Neuronal stem cell (in vitro differentiated cells): ENCODE data around the gene ARHGAP24.

Experiments used
- DNase-seq: peaks from one replicate; pipeline ENCODE4 v3.0.0-alpha.2; 2013; ENCODE audit warnings: low spot score
- H2AFZ ChIP-seq: one replicate; pipeline ENCODE4 v1.6.1; 2013; ENCODE audit warnings: mild to moderate bottlenecking, low read length, inconsistent platforms
- H2AK5ac ChIP-seq: 2 replicates; pipeline ENCODE4 v1.6.1; 2013; ENCODE audit warnings: low read depth, mild to moderate bottlenecking, inconsistent platforms, low read length, moderate library complexity, mixed read lengths
- H2BK120ac ChIP-seq: 2 replicates; pipeline ENCODE4 v1.6.1; 2013; ENCODE audit warnings: low read depth, mild to moderate bottlenecking, inconsistent platforms, low read length, moderate library complexity, mixed read lengths
- H2BK12ac ChIP-seq: one replicate; pipeline ENCODE4 v1.6.1; 2013; ENCODE audit warnings: low read length, inconsistent platforms
- H2BK15ac ChIP-seq: 2 replicates; pipeline ENCODE4 v1.6.1; 2013; ENCODE audit warnings: mild to moderate bottlenecking, low read length, inconsistent platforms, mixed read lengths
- H2BK5ac ChIP-seq: one replicate; pipeline ENCODE4 v1.6.1; 2013; ENCODE audit warnings: inconsistent platforms, mild to moderate bottlenecking, low read length, moderate library complexity
- H3K14ac ChIP-seq: one replicate; pipeline ENCODE4 v1.6.1; 2013; ENCODE audit warnings: low read length, inconsistent platforms
- H3K18ac ChIP-seq: 2 replicates; pipeline ENCODE4 v1.6.1; 2013; ENCODE audit warnings: low read length, inconsistent platforms
- H3K23ac ChIP-seq: 2 replicates; pipeline ENCODE4 v1.6.1; 2013; ENCODE audit warnings: low read depth, mild to moderate bottlenecking, mixed read lengths, low read length, inconsistent platforms; ENCODE audit not compliant: poor library complexity
- H3K27ac ChIP-seq: replicated peaks from 3 replicates; pipeline ENCODE4 v1.5.1; 2013; ENCODE audit warnings: low read length, inconsistent platforms
- H3K27me3 ChIP-seq, 3 experiments: 2 replicates each; pipeline ENCODE4 v1.6.1; 2013; ENCODE audit warnings: low read length in 3 of 3, mild to moderate bottlenecking in 2 of 3, inconsistent platforms in 1 of 3, low read depth in 1 of 3, mixed read lengths in 1 of 3, moderate library complexity in 1 of 3; ENCODE audit not compliant: control insufficient read depth in 3 of 3, insufficient read depth in 3 of 3
- H3K36me3 ChIP-seq, 2 donors: replicated peaks in 1 of 2; 2 replicates each; pipeline ENCODE4 v1.6.1; 2013; ENCODE audit warnings: low read length in 2 of 2; ENCODE audit not compliant: control insufficient read depth in 2 of 2, insufficient read depth in 2 of 2
- H3K4ac ChIP-seq: 2 replicates; pipeline ENCODE4 v1.6.1; 2013; ENCODE audit warnings: inconsistent platforms, mild to moderate bottlenecking, low read length, moderate library complexity
- H3K4me1 ChIP-seq, 2 donors: 1 replicate in 1 of 2; 2 replicates in 1 of 2; pipeline ENCODE4 v1.6.1; 2013; ENCODE audit warnings: low read length in 2 of 2, low read depth in 1 of 2; ENCODE audit not compliant: control insufficient read depth in 2 of 2, insufficient read depth in 1 of 2
- H3K4me2 ChIP-seq: one replicate; pipeline ENCODE4 v1.6.1; 2013; ENCODE audit warnings: mild to moderate bottlenecking, low read length, inconsistent platforms; ENCODE audit not compliant: insufficient read depth, poor library complexity, severe bottlenecking
- H3K4me3 ChIP-seq, 2 donors: 2 replicates each; pipeline ENCODE4 v1.5.1; 2013; ENCODE audit warnings: low read length in 2 of 2, mild to moderate bottlenecking in 2 of 2, inconsistent platforms in 1 of 2, moderate library complexity in 1 of 2
- H3K79me1 ChIP-seq: one replicate; pipeline ENCODE4 v1.6.1; 2013; ENCODE audit warnings: low read depth, mild to moderate bottlenecking, inconsistent platforms, low read length, moderate library complexity
- H3K9ac ChIP-seq: one replicate; pipeline ENCODE4 v1.6.1; 2013; ENCODE audit warnings: mild to moderate bottlenecking, low read depth, low read length, inconsistent platforms; ENCODE audit not compliant: poor library complexity
- H3K9me3 ChIP-seq, 2 donors: replicated peaks in 1 of 2; 2 replicates each; pipeline versions ENCODE3 to v1.6.1; 2013; ENCODE audit warnings: low read length in 2 of 2, mild to moderate bottlenecking in 2 of 2, inconsistent platforms in 1 of 2, low read depth in 1 of 2, mixed read lengths in 1 of 2, moderate library complexity in 1 of 2; ENCODE audit not compliant: control insufficient read depth in 2 of 2, insufficient read depth in 1 of 2
- H4K8ac ChIP-seq: one replicate; pipeline ENCODE4 v1.6.1; 2013; ENCODE audit warnings: low read depth, mild to moderate bottlenecking, inconsistent platforms, low read length, moderate library complexity
- H4K91ac ChIP-seq: one replicate; pipeline ENCODE4 v1.6.1; 2013; ENCODE audit warnings: low read length, low read depth, mild to moderate bottlenecking, inconsistent platforms; ENCODE audit not compliant: poor library complexity
- WGBS, 2 donors: extraction: QIAGEN DNeasy Blood & Tissue Kit; methylation state at CpG; one replicate each; pipeline ENCODE4 v1.1.7; 2013; ENCODE audit warnings: missing lambda C conversion rate in 2 of 2, mixed read lengths in 1 of 2; ENCODE audit not compliant: insufficient read length in 2 of 2, insufficient replicate concordance in 1 of 2; ENCODE audit errors: extremely low coverage in 2 of 2; 5-methylcytosine and 5-hydroxymethylcytosine counted together

ARHGAP24 gene

GRCh38 chr4:85965529-85965928 lies 490.6 kb downstream of the ARHGAP24 start:
- Histone ChIP-seq H4K91ac (no peak overlapping the region), H3K4me3 (no peak overlapping the region), H3K4ac (no peak overlapping the region), H3K18ac (no peak overlapping the region), H2AK5ac (no peak overlapping the region), H3K14ac (no peak overlapping the region), H3K27ac (no peak overlapping the region), H3K4me2 (no peak overlapping the region), H2BK15ac (no peak overlapping the region), H3K79me1 (no peaks in the 10 kb centered on the region), H3K9ac (no peak overlapping the region), H4K8ac (no peak overlapping the region), H3K23ac (no peak overlapping the region), H3K27me3 (no peaks in the 10 kb centered on the region), H2BK5ac (no peak overlapping the region), H3K36me3 (no peaks in the 10 kb centered on the region), H3K4me1 (peaks cover 0 to 8% of the 10 kb centered on the region in 2 donors), H2BK12ac (no peak overlapping the region), H2BK120ac (no peak overlapping the region), H3K9me3 (no peaks in the 10 kb centered on the region), H2AFZ (no peak overlapping the region)
- no peak for DNase-seq
- WGBS, 2 donors: no CpG with 5 or more reads among the region's 1 CpG

GRCh38 chr4:85966373-85966772 lies 491.4 kb downstream of the ARHGAP24 start:
- Histone ChIP-seq H3K4me3 (no peak overlapping the region), H2AFZ (no peak overlapping the region), H3K23ac (no peak overlapping the region), H3K14ac (no peak overlapping the region), H3K27ac (no peak overlapping the region), H4K91ac (no peak overlapping the region), H3K9ac (no peak overlapping the region), H3K4ac (no peak overlapping the region), H3K9me3 (no peaks in the 10 kb centered on the region), H2BK15ac (no peak overlapping the region), H3K27me3 (no peaks in the 10 kb centered on the region), H3K4me1 (no peaks in the 10 kb centered on the region), H3K36me3 (no peaks in the 10 kb centered on the region), H2BK12ac (no peak overlapping the region), H3K18ac (no peak overlapping the region), H3K4me2 (no peak overlapping the region), H2BK120ac (no peak overlapping the region), H3K79me1 (no peaks in the 10 kb centered on the region), H2AK5ac (no peak overlapping the region), H4K8ac (no peak overlapping the region), H2BK5ac (no peak overlapping the region)
- no peak for DNase-seq
- WGBS, 2 donors: no CpG with 5 or more reads among the region's 2 CpGs

GRCh38 chr4:85967872-85968271 lies 492.9 kb downstream of the ARHGAP24 start:
- Histone ChIP-seq H2AFZ (no peak overlapping the region), H2BK5ac (no peak overlapping the region), H3K4me2 (no peak overlapping the region), H3K79me1 (no peaks in the 10 kb centered on the region), H3K9ac (no peak overlapping the region), H2AK5ac (no peak overlapping the region), H3K18ac (no peak overlapping the region), H3K27ac (no peak overlapping the region), H3K4me1 (no peaks in the 10 kb centered on the region), H4K8ac (no peak overlapping the region), H4K91ac (no peak overlapping the region), H3K9me3 (no peaks in the 10 kb centered on the region), H3K27me3 (no peaks in the 10 kb centered on the region), H3K36me3 (no peaks in the 10 kb centered on the region), H3K23ac (no peak overlapping the region), H2BK12ac (no peak overlapping the region), H2BK120ac (no peak overlapping the region), H3K4ac (no peak overlapping the region), H3K4me3 (no peak overlapping the region), H3K14ac (no peak overlapping the region), H2BK15ac (no peak overlapping the region)
- no peak for DNase-seq
- no CpG with 5 or more reads among the region's 2 CpGs for WGBS, 2 donors

GRCh38 chr4:85968945-85969819 lies 494.2 kb downstream of the ARHGAP24 start:
- Histone ChIP-seq H3K9me3 (no peaks in the 10 kb centered on the region), H3K4me2 (no peak overlapping the region), H3K27ac (no peak overlapping the region), H2BK15ac (no peak overlapping the region), H3K4me3 (no peak overlapping the region), H3K4ac (no peak overlapping the region), H2AFZ (no peak overlapping the region), H2BK5ac (no peak overlapping the region), H2BK12ac (no peak overlapping the region), H3K27me3 (no peaks in the 10 kb centered on the region), H2AK5ac (no peak overlapping the region), H4K8ac (no peak overlapping the region), H3K9ac (no peak overlapping the region), H2BK120ac (no peak overlapping the region), H3K18ac (no peak overlapping the region), H3K79me1 (no peaks in the 10 kb centered on the region), H3K23ac (no peak overlapping the region), H3K14ac (no peak overlapping the region), H3K4me1 (no peaks in the 10 kb centered on the region), H3K36me3 (no peaks in the 10 kb centered on the region), H4K91ac (no peak overlapping the region)
- peak; percentile 24 for DNase-seq
- no CpG with 5 or more reads among the region's 3 CpGs for WGBS, 2 donors
